ENCODE data around the gene QPCTL. TPM values are rescaled to one million over a fixed set of nuclear protein-coding genes. Genes with fewer than 3 reads are reported as not detected.

Gene QPCTL
- total RNA-seq, 1 donor from 2014 or later, result 17.4 TPM

Other genes starting within 250 kb of the QPCTL start
- gene FOSB, start 224.7 kb upstream of the QPCTL start, total RNA-seq, result 4.8 and 26.4 TPM in 2 replicates
- 13.4 and 17.7 TPM in 2 replicates for gene RTN2, start 195.6 kb upstream of the QPCTL start, total RNA-seq
- 1.1 TPM in 1 of 2 replicates, not detected in the other for gene PPM1N, start 194.2 kb upstream of the QPCTL start, total RNA-seq
- 205 and 224 TPM in 2 replicates for gene VASP, start 185.2 kb upstream of the QPCTL start, total RNA-seq
- gene OPA3, start 107.9 kb upstream of the QPCTL start, total RNA-seq, result 14.9 and 16.6 TPM in 2 replicates
- gene GPR4, start 90.5 kb upstream of the QPCTL start, total RNA-seq, result 12.6 and 14.8 TPM in 2 replicates
- 19.3 and 26.6 TPM in 2 replicates for gene EML2, start 53.3 kb upstream of the QPCTL start, total RNA-seq
- gene GIPR, start 24.4 kb upstream of the QPCTL start, total RNA-seq, result 0.76 TPM in 1 of 2 replicates, not detected in the other
- gene SNRPD2, start 713 bp upstream of the QPCTL start, total RNA-seq, result 221 and 278 TPM in 2 replicates
- gene FBXO46, start 38.2 kb downstream of the QPCTL start, total RNA-seq, result 12.3 and 18.6 TPM in 2 replicates
- gene MEIOSIN, start 40.8 kb downstream of the QPCTL start, total RNA-seq, result not detected in 2 replicates
- 9.9 and 15.5 TPM in 2 replicates for gene SIX5, start 76.6 kb downstream of the QPCTL start, total RNA-seq
- gene DMPK, start 89.8 kb downstream of the QPCTL start, total RNA-seq, result 23.4 and 40.2 TPM in 2 replicates
- gene DMWD, start 100.2 kb downstream of the QPCTL start, total RNA-seq, result 51.2 and 62.6 TPM in 2 replicates
- not detected in 2 replicates for gene RSPH6A, start 122.6 kb downstream of the QPCTL start, total RNA-seq
- gene SYMPK, start 170.5 kb downstream of the QPCTL start, total RNA-seq, result 58.0 and 58.2 TPM in 2 replicates
- gene FOXA3, start 171.7 kb downstream of the QPCTL start, total RNA-seq, result not detected in 2 replicates
- 27.1 and 32.3 TPM in 2 replicates for gene IRF2BP1, start 193.5 kb downstream of the QPCTL start, total RNA-seq
- gene MYPOP, start 209.9 kb downstream of the QPCTL start, total RNA-seq, result 6.0 and 7.4 TPM in 2 replicates
- gene NANOS2, start 222.1 kb downstream of the QPCTL start, total RNA-seq, result not detected in 2 replicates